ENCODE results near the gene AVPR2. TPM values are rescaled to one million over a fixed set of nuclear protein-coding genes. Genes with fewer than 3 reads are reported as not detected.

The AVPR2 gene
- polyA plus RNA-seq, 1 experiment: not detected

DNA sequence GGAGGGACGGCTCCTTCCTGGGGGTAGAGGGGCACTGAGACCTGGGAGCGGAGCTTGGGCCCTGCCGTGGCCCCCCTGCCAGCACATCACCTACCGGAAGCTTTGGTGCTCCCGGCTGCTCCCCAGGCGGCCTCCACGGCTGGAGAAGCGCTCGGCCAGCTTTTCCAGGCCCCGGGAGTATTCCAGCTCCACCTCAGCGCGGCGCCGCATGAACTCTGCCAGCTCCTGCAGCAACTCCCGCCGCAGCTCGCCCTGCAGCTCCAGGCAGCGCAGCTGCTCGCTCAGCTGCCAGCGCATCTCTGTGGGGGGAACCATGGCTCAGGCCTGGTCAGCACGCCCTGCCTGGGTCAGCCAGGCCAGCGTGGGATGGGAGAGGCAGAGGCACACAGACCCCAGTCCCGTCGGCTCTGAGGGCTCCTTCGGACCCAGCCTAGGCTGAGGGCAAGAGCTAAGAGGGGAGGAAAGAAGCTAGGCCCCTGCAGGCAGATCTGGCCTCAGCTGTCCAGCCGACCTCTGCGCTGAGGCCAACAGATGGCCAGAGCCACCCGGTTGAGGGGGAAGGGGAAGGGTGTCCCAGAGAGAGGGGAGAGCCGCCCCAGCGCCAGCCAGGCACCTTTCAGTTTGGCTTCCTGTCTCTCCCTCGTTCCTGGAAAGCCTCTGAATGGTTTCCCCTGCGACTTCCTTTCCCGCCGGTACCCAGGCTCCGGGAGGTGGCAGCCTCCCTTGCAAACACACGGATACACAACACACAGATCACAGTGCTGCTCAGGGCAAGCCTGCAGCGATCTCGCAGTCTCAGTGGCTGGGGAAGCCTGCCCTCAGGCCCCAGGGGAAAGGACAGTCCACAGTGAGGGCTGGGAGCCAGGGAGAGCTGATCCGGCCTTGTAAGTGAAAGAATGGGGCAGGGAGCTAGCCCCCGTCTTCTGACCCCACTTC, 17.3 kb downstream of the AVPR2 start:
- Histone ChIP-seq H3K27me3 (ENCODE audit: control insufficient read depth, insufficient read depth, low read length) (peaks cover 2% of the 10 kb centered on the region), H3K27ac (ENCODE audit: low read depth, low read length) (no peak overlapping the region), H3K4me3 (ENCODE audit: low read depth, low read length) (no peak overlapping the region), H3K9me3 (ENCODE audit: control insufficient read depth, insufficient read depth, low read length) (no peaks in the 10 kb centered on the region)
- CTCF ChIA-PET: interaction anchor here (1.2 to 2.8 kb wide), 4 partner anchors 10 to 102 kb away, joined by 3 to 13 read pairs (median 6); no protein-coding TSS in a partner anchor
- POLR2A ChIA-PET: no interaction called here
- TF ChIP-seq, protein P1, sequence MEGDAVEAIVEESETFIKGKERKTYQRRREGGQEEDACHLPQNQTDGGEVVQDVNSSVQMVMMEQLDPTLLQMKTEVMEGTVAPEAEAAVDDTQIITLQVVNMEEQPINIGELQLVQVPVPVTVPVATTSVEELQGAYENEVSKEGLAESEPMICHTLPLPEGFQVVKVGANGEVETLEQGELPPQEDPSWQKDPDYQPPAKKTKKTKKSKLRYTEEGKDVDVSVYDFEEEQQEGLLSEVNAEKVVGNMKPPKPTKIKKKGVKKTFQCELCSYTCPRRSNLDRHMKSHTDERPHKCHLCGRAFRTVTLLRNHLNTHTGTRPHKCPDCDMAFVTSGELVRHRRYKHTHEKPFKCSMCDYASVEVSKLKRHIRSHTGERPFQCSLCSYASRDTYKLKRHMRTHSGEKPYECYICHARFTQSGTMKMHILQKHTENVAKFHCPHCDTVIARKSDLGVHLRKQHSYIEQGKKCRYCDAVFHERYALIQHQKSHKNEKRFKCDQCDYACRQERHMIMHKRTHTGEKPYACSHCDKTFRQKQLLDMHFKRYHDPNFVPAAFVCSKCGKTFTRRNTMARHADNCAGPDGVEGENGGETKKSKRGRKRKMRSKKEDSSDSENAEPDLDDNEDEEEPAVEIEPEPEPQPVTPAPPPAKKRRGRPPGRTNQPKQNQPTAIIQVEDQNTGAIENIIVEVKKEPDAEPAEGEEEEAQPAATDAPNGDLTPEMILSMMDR (IDR thresholded peaks at IDR 0.05; ENCODE audit: low read depth, low read length): no peak
- no peak for DNase-seq (ENCODE audit: low read depth, low spot score)

- H3K9me3 ChIP-seq (ENCODE audit: control insufficient read depth, insufficient read depth, low read length): no peaks in the 10 kb centered on the region
- no peak overlapping the region for H3K27ac ChIP-seq (ENCODE audit: low read depth, low read length)
- ChIA-PET CTCF (interaction anchor here (1.0 to 2.8 kb wide), 10 partner anchors 10 to 188 kb away, joined by 3 to 13 read pairs (median 4); partner anchors contain the start of genes IDH3G and SSR4), POLR2A (interaction anchor here (0.9 kb wide), 1 partner anchor 129 kb away, joined by 4 read pairs; the partner anchor contains the start of genes IDH3G and SSR4)
- peaks cover 2% of the 10 kb centered on the region for H3K27me3 ChIP-seq (ENCODE audit: control insufficient read depth, insufficient read depth, low read length)
- H3K4me3 ChIP-seq (ENCODE audit: low read depth, low read length): no peak overlapping the region
- DNase-seq (ENCODE audit: low read depth, low spot score): peak; percentile 20
- TF ChIP-seq, protein P1 (IDR thresholded peaks at IDR 0.05; ENCODE audit: low read depth, low read length): peak; percentile 56
Measured at GRCh38 chrX:153922932-153923857, 18.7 kb downstream of the AVPR2 start.

- H3K27ac ChIP-seq (ENCODE audit: low read depth, low read length): no peak overlapping the region
- DNase-seq (ENCODE audit: low read depth, low spot score): no peak
- POLR2A ChIA-PET: no interaction called here
Measured at GRCh38 chrX:153924149-153924861, 19.8 kb downstream of the AVPR2 start.

GRCh38 chrX:153925387-153925738, 20.9 kb downstream of the AVPR2 start:
- TF ChIP-seq, protein P1 (IDR thresholded peaks at IDR 0.05; ENCODE audit: low read depth, low read length): no peak
- H3K27ac ChIP-seq (ENCODE audit: low read depth, low read length): no peak overlapping the region
- ChIA-PET CTCF (interaction anchor here (1.0 to 1.4 kb wide), 2 partner anchors 21 to 132 kb away, joined by 3 to 14 read pairs; partner anchors contain the start of genes IDH3G and SSR4), POLR2A (no interaction called here)
- no peak overlapping the region for H3K4me3 ChIP-seq (ENCODE audit: low read depth, low read length)
- no peaks in the 10 kb centered on the region for H3K9me3 ChIP-seq (ENCODE audit: control insufficient read depth, insufficient read depth, low read length)
- peaks cover 2% of the 10 kb centered on the region for H3K27me3 ChIP-seq (ENCODE audit: control insufficient read depth, insufficient read depth, low read length)
- no peak for DNase-seq (ENCODE audit: low read depth, low spot score)

More at GRCh38 chrX:153924149-153924861, 19.8 kb downstream of the AVPR2 start:
- CTCF ChIA-PET: interaction anchor here (1.4 kb wide), 1 partner anchor 22 kb away, joined by 14 read pairs; no protein-coding TSS in a partner anchor
- H3K4me3 ChIP-seq (ENCODE audit: low read depth, low read length): no peak overlapping the region
- H3K9me3 ChIP-seq (ENCODE audit: control insufficient read depth, insufficient read depth, low read length): no peaks in the 10 kb centered on the region
- H3K27me3 ChIP-seq (ENCODE audit: control insufficient read depth, insufficient read depth, low read length): peaks cover 2% of the 10 kb centered on the region
- TF ChIP-seq, protein P1 (IDR thresholded peaks at IDR 0.05; ENCODE audit: low read depth, low read length): peak; percentile 30

Measured in AG04450 (cell line).